Bronchial epithelial cell (primary cell): Measurements from ENCODE around the gene RPS6KA6. TPM values are rescaled to one million over a fixed set of nuclear protein-coding genes. Genes with fewer than 3 reads are reported as not detected.

Experiments
- DNase-seq: peaks from one replicate; pipeline ENCODE4 v3.0.0-alpha.2; 2010; ENCODE audit warnings: low read depth
- FAIRE-seq: peaks from 2 replicates; lab custom pipeline; 2011; peaks lifted over from hg19 to GRCh38; lab: Jason Lieb, UNC
- H3K27me3 ChIP-seq: 2 replicates; pipeline ENCODE4 v1.5.1; 2011; ENCODE audit warnings: low read length; ENCODE audit not compliant: control insufficient read depth, insufficient read depth
- H3K36me3 ChIP-seq: 2 replicates; pipeline ENCODE4 v1.5.1; 2011; ENCODE audit warnings: low read length; ENCODE audit not compliant: control insufficient read depth, insufficient read depth
- H3K4me3 ChIP-seq: 2 replicates; pipeline ENCODE4 v1.5.1; 2011; ENCODE audit warnings: mild to moderate bottlenecking, low read depth, low read length, control low read depth
- CTCF ChIP-seq: IDR thresholded peaks from 2 replicates; pipeline ENCODE4 v1.5.1; 2011; ENCODE audit warnings: mild to moderate bottlenecking, moderate library complexity, low read length, control low read depth, inconsistent platforms; ENCODE audit not compliant: insufficient read depth, severe bottlenecking
- total RNA-seq: library from RNA; depleted of rRNA; stranded (reverse); fragments of >200 nt; gene quantifications from 2 replicates; pipeline ENCODE4 v1.2.1, GENCODE V29; 2014

Gene RPS6KA6
- total RNA-seq, 1 donor from 2014 or later, result 5.3 TPM

- Histone ChIP-seq H3K27me3 (no peaks in the 10 kb centered on the region), H3K4me3 (no peak overlapping the region), H3K36me3 (no peaks in the 10 kb centered on the region)
- no peak for TF ChIP-seq CTCF
- FAIRE-seq, result no peak
- DNase-seq, result no peak
Measured at GRCh38 chrX:84161641-84162040, 26.4 kb downstream of the RPS6KA6 start.

GRCh38 chrX:84160736-84161135, 27.3 kb downstream of the RPS6KA6 start:
- no peak for TF ChIP-seq CTCF
- H3K27me3 ChIP-seq, result no peaks in the 10 kb centered on the region
- FAIRE-seq, result no peak
- H3K36me3 ChIP-seq, result no peaks in the 10 kb centered on the region
- DNase-seq, result peak; percentile 48
- no peak overlapping the region for H3K4me3 ChIP-seq

DNA sequence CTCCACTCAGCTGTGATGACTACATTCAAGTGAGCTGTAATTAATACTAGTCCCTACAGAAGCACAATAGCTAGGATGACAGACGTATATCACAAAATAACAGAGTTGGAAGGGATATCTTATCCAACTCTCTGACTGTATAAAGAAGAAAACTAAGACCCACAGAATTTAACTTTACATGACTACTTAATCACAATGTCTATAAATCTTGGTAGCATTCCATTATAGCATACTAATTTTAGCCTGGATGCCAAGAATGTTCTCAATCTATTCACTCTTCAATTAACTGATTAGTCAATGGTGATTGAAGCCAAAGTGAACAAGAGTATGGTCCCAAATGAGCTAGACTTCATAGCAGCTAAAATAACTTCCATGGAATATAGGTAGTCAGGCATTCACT, 31.2 kb downstream of the RPS6KA6 start:
- FAIRE-seq (no peak), DNase-seq (no peak)
- Histone ChIP-seq H3K27me3 (no peaks in the 10 kb centered on the region), H3K36me3 (no peaks in the 10 kb centered on the region), H3K4me3 (no peak overlapping the region)
- no peak for TF ChIP-seq CTCF

GRCh38 chrX:84155938-84156337, 32.1 kb downstream of the RPS6KA6 start:
- no peaks in the 10 kb centered on the region for H3K36me3 ChIP-seq
- H3K27me3 ChIP-seq, result no peaks in the 10 kb centered on the region
- DNase-seq (peak; percentile 47), FAIRE-seq (no peak)
- TF ChIP-seq CTCF, result no peak
- H3K4me3 ChIP-seq, result no peak overlapping the region

DNA sequence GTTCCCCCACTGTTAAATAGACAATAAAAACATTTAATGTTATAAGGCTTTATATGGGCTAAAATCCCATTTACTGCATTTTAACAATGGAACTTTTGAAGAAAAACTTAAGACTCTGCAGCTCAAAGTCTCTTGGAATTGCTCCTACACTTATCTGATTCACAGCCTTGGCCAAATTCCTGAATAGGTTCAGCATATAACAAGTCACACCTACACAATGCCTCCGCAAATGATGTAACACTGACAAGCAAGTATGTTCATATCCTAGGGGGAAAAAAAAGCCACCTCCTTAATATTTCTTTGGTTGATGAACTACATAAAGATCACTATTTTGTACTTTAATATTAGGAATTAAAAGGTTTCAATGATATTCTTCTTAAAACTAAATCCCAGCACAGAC, 34.5 kb downstream of the RPS6KA6 start:
- DNase-seq (peak; percentile 72), FAIRE-seq (no peak)
- H3K27me3 ChIP-seq, result no peaks in the 10 kb centered on the region
- no peak overlapping the region for H3K4me3 ChIP-seq
- H3K36me3 ChIP-seq, result no peaks in the 10 kb centered on the region
- no peak for TF ChIP-seq CTCF

- TF ChIP-seq CTCF, result no peak
- Histone ChIP-seq H3K36me3 (no peaks in the 10 kb centered on the region), H3K27me3 (no peaks in the 10 kb centered on the region), H3K4me3 (no peak overlapping the region)
- DNase-seq (no peak), FAIRE-seq (no peak)
Measured at GRCh38 chrX:84144991-84145390, 43.0 kb downstream of the RPS6KA6 start.
